Measurements from ENCODE around the gene ACTL7A.

ACTL7A gene

GRCh38 chr9:108861997-108862396 lies at the start of gene ACTL7A:
TSS of gene ACTL7A (plus strand) at chr9:108862266. CDS start at chr9:108862323, 57 bp downstream.
- Histone ChIP-seq H2AFZ (ENCODE audit: low read depth) (no peak within 1 kb of the TSS), H3K79me2 (ENCODE audit: insufficient read depth, low read depth) (no peaks in the 10 kb centered on the region), H4K20me1 (ENCODE audit: insufficient read depth) (no peaks in the 10 kb centered on the region), H3K4me1 (ENCODE audit: low read depth, poor library complexity, severe bottlenecking) (no peaks in the 10 kb centered on the region), H3K4me2 (no peak within 1 kb of the TSS), H3K4me3 (IDR thresholded peaks at IDR 0.05; ENCODE audit: insufficient read depth, low read depth, low read length) (no peak within 1 kb of the TSS), H3K9ac (no peak within 1 kb of the TSS), H3K27me3 (ENCODE audit: insufficient read depth, low read depth) (no peaks in the 10 kb centered on the region), H3K36me3 (ENCODE audit: insufficient read depth) (no peaks in the 10 kb centered on the region), H3K27ac (no peak within 1 kb of the TSS)
- no peak for TF ChIP-seq CTCF (conservative IDR thresholded peaks at IDR 0.05; ENCODE audit: low read depth, low read length)

GRCh38 chr9:108812396-108813025 lies 49.6 kb upstream of the ACTL7A start:
- no peak for TF ChIP-seq CTCF (conservative IDR thresholded peaks at IDR 0.05; ENCODE audit: low read depth, low read length)
- Histone ChIP-seq H3K4me3 (IDR thresholded peaks at IDR 0.05; ENCODE audit: insufficient read depth, low read depth, low read length) (no peak overlapping the region), H2AFZ (ENCODE audit: low read depth) (no peak overlapping the region), H3K79me2 (ENCODE audit: insufficient read depth, low read depth) (no peaks in the 10 kb centered on the region), H3K4me2 (no peak overlapping the region), H3K27ac (no peak overlapping the region), H4K20me1 (ENCODE audit: insufficient read depth) (no peaks in the 10 kb centered on the region), H3K36me3 (ENCODE audit: insufficient read depth) (no peaks in the 10 kb centered on the region), H3K27me3 (ENCODE audit: insufficient read depth, low read depth) (no peaks in the 10 kb centered on the region), H3K4me1 (ENCODE audit: low read depth, poor library complexity, severe bottlenecking) (no peaks in the 10 kb centered on the region), H3K9ac (no peak overlapping the region)

GRCh38 chr9:108813951-108814601 lies 48.0 kb upstream of the ACTL7A start:
- Histone ChIP-seq H3K36me3 (ENCODE audit: insufficient read depth) (no peaks in the 10 kb centered on the region), H2AFZ (ENCODE audit: low read depth) (no peak overlapping the region), H3K4me3 (IDR thresholded peaks at IDR 0.05; ENCODE audit: insufficient read depth, low read depth, low read length) (no peak overlapping the region), H3K27ac (no peak overlapping the region), H3K4me1 (ENCODE audit: low read depth, poor library complexity, severe bottlenecking) (no peaks in the 10 kb centered on the region), H3K27me3 (ENCODE audit: insufficient read depth, low read depth) (no peaks in the 10 kb centered on the region), H3K9ac (no peak overlapping the region), H3K4me2 (no peak overlapping the region), H4K20me1 (ENCODE audit: insufficient read depth) (no peaks in the 10 kb centered on the region), H3K79me2 (ENCODE audit: insufficient read depth, low read depth) (no peaks in the 10 kb centered on the region)
- TF ChIP-seq CTCF (conservative IDR thresholded peaks at IDR 0.05; ENCODE audit: low read depth, low read length), result no peak

GRCh38 chr9:108815156-108815555 lies 46.9 kb upstream of the ACTL7A start:
- Histone ChIP-seq H2AFZ (ENCODE audit: low read depth) (no peak overlapping the region), H3K4me3 (IDR thresholded peaks at IDR 0.05; ENCODE audit: insufficient read depth, low read depth, low read length) (no peak overlapping the region), H3K4me1 (ENCODE audit: low read depth, poor library complexity, severe bottlenecking) (no peaks in the 10 kb centered on the region), H3K27ac (no peak overlapping the region), H3K79me2 (ENCODE audit: insufficient read depth, low read depth) (no peaks in the 10 kb centered on the region), H3K9ac (no peak overlapping the region), H4K20me1 (ENCODE audit: insufficient read depth) (no peaks in the 10 kb centered on the region), H3K36me3 (ENCODE audit: insufficient read depth) (no peaks in the 10 kb centered on the region), H3K4me2 (no peak overlapping the region), H3K27me3 (ENCODE audit: insufficient read depth, low read depth) (no peaks in the 10 kb centered on the region)
- TF ChIP-seq CTCF (conservative IDR thresholded peaks at IDR 0.05; ENCODE audit: low read depth, low read length), result no peak

All from KMS-11 (cell line).